ENCODE data around the gene AOPEP. TPM values are rescaled to one million over a fixed set of nuclear protein-coding genes. Genes with fewer than 3 reads are reported as not detected.

AOPEP gene
- total RNA-seq, 2 donors from 2014 or later: 81.5 to 224 TPM

DNA sequence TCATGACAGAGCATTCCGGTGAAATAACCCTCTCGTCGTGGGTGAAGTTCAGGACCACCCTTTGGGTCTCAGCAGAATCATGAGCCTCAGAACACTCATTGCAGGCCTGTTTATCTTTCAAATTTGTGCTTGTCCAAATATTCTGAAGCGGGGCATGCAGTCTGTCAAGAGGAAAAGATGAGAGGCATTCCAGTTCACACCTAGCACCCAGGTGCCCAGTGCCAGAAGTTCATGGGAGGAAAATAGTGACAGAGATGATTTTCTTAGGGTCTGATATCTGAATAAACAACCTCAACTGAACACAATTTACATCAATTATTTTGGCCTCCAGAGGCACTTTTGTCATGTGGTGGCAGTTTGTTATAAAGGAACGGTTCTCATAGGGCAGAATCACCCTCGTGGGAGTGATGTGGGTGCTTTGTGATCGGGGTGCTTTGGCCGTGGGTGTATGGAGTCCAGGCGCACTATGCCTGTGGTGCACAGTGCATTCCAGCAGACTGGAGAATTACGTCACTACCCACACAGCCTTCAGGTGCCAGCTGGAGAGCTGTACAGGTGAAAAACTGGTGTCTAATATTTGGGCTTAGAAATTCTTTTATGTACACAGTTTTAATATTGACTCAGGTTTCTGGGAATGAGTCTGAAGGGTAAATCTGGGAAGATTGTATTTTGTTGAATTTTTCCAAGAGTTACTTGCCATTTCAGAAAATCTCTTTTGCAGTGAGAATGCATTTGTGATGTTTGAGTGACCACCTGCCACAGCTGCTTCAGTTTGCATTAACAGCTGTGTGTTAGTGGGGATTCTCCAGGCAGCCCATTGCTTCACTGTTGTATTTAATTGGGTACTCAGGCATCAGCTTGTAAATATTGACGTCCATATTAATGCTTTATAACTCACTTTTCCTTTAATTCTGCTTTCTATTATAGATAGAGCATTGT, 301.7 kb downstream of the AOPEP start:
- H3K4me1 ChIP-seq: peaks cover 98% of the 10 kb centered on the region
- H3K36me3 ChIP-seq (replicated peaks in 1 of 2; ENCODE audit: insufficient read depth in 1 of 2, low read depth in 2 of 2): no peaks in the 10 kb centered on the region
- DNase-seq (peak; percentile 83 to 93 (median 88)), ATAC-seq (peak; percentile 53)
- TF ChIP-seq, protein P1, sequence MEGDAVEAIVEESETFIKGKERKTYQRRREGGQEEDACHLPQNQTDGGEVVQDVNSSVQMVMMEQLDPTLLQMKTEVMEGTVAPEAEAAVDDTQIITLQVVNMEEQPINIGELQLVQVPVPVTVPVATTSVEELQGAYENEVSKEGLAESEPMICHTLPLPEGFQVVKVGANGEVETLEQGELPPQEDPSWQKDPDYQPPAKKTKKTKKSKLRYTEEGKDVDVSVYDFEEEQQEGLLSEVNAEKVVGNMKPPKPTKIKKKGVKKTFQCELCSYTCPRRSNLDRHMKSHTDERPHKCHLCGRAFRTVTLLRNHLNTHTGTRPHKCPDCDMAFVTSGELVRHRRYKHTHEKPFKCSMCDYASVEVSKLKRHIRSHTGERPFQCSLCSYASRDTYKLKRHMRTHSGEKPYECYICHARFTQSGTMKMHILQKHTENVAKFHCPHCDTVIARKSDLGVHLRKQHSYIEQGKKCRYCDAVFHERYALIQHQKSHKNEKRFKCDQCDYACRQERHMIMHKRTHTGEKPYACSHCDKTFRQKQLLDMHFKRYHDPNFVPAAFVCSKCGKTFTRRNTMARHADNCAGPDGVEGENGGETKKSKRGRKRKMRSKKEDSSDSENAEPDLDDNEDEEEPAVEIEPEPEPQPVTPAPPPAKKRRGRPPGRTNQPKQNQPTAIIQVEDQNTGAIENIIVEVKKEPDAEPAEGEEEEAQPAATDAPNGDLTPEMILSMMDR (IDR thresholded peaks at IDR 0.05): peak in 1 of 7 experiments; percentile 2
- peak in 2 of 3 donors; percentile 42 to 53 for TF ChIP-seq POLR2A (IDR thresholded peaks at IDR 0.05)
- H3K4me3 ChIP-seq: no peak overlapping the region
- H3K9me3 ChIP-seq: no peaks in the 10 kb centered on the region
- WGBS, 2 donors: 10 to 25% methylated on average over 11 of the region's 11 CpGs
- H3K27me3 ChIP-seq: no peaks in the 10 kb centered on the region
- H3K27ac ChIP-seq: peak overlapping the region; percentile 86 to 96 (median 92)
- intact Hi-C loops (cut with DNase I): no loop called here

DNA sequence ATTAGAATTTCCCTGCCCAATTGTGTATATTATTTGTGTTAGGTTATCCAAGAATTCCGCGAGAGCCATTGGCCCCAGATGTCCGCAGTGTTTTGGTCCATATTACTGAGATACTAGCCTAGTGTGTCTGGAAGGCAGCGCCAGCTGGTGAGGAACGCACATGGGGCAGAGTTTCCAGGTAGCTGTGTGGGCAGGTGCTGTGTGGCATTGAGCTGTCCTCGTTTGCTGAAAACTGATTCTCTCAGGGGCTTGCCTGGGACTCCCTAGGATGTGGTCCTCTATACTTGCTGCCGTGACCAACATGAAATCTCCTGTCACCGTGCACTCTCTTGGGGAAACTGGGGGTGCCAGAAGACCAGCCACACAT, 302.3 kb downstream of the AOPEP start:
- no peak for TF ChIP-seq POLR2A (IDR thresholded peaks at IDR 0.05)
- TF ChIP-seq, protein P1 (IDR thresholded peaks at IDR 0.05): no peak
- H3K27ac ChIP-seq: peak overlapping the region; percentile 86 to 96 (median 92)
- intact Hi-C loops (cut with DNase I): no loop called here
- H3K4me3 ChIP-seq: no peak overlapping the region
- H3K9me3 ChIP-seq: no peaks in the 10 kb centered on the region
- ATAC-seq (no peak), DNase-seq (peak; percentile 54 to 66 (median 62))
- H3K27me3 ChIP-seq: no peaks in the 10 kb centered on the region
- H3K36me3 ChIP-seq (replicated peaks in 1 of 2; ENCODE audit: insufficient read depth in 1 of 2, low read depth in 2 of 2): no peaks in the 10 kb centered on the region
- peaks cover 98% of the 10 kb centered on the region for H3K4me1 ChIP-seq
- WGBS, 2 donors: 24 to 33% methylated on average over 7 to 8 of the region's 8 CpGs

DNA sequence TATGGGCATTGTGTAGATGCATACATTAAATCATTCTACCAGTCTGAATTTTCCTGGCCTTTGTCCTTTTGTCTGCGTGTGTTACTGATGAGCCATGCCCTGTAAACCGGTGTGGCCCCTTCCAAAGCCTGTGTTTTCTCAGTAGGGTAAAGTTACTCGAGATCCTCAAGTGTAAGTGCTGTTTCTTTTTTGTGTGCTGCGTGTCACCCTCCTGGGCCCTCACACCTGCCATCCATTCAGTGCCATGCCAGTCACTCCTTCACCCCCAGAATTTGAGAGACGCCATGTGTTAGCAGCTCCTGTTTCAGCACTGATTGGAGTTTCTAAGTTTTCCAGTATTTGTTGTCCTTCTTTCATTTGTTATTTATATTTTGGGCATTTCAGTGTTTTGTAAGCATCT, 302.8 kb downstream of the AOPEP start:
- TF ChIP-seq, protein P1 (IDR thresholded peaks at IDR 0.05): no peak
- no peak for TF ChIP-seq POLR2A (IDR thresholded peaks at IDR 0.05)
- Histone ChIP-seq H3K4me1 (peaks cover 98% of the 10 kb centered on the region), H3K36me3 (replicated peaks in 1 of 2; ENCODE audit: insufficient read depth in 1 of 2, low read depth in 2 of 2) (no peaks in the 10 kb centered on the region), H3K4me3 (no peak overlapping the region), H3K27me3 (no peaks in the 10 kb centered on the region), H3K9me3 (no peaks in the 10 kb centered on the region), H3K27ac (peak overlapping the region; percentile 86 to 96 (median 92))
- no peak for DNase-seq
- WGBS, 2 donors: 37 to 41% methylated on average over 5 of the region's 5 CpGs
- intact Hi-C loops (cut with DNase I): no loop called here
- no peak for ATAC-seq

DNA sequence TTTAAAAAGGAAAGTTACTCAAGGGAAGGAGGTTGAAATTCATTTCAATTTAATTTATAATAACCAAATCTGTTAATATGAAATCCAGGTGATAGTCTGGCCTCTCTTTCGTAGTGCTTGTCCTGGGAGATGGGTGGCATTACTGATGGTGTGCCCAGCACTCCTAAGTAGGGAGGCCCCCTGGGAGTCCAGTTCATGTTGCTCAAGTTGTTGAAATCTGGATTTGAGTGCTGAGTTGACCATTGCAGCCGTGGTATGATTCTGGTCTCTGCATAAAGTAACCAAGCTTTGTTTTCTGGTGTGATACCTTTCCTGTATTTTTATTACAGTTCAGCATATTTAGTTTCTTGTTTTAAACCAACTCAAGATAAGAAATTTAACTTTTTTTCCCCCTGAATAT, 303.2 kb downstream of the AOPEP start:
- no peak overlapping the region for H3K4me3 ChIP-seq

More for the DNA sequence above, 303.2 kb downstream of the AOPEP start:
- peak overlapping the region; percentile 27 to 96 (median 92) for H3K27ac ChIP-seq
- no peak for TF ChIP-seq POLR2A (IDR thresholded peaks at IDR 0.05)
- TF ChIP-seq, protein P1 (IDR thresholded peaks at IDR 0.05): no peak
- intact Hi-C loops (cut with DNase I): no loop called here
- H3K9me3 ChIP-seq: no peaks in the 10 kb centered on the region
- DNase-seq (no peak), ATAC-seq (no peak)
- peaks cover 97% of the 10 kb centered on the region for H3K4me1 ChIP-seq
- H3K36me3 ChIP-seq (replicated peaks in 1 of 2; ENCODE audit: insufficient read depth in 1 of 2, low read depth in 2 of 2): no peaks in the 10 kb centered on the region
- 20 to 26% methylated on average over 2 of the region's 2 CpGs for WGBS, 2 donors
- no peaks in the 10 kb centered on the region for H3K27me3 ChIP-seq
